Activated CD8-positive, alpha-beta memory T cell treated with anti-CD3 and anti-CD28 coated beads, Interleukin-2, amount 50 U/mL, for 24 hours (primary cell): Measurements from ENCODE around the gene KRT77.
A peak's percentile ranks its signal among the peaks of the same experiment; 100 is the strongest.
"Not testable (repeated sequence)": the region's sequence is repeated elsewhere in the genome, so short reads cannot be mapped to it uniquely, and the experiment has no call there.

Source experiments
- DNase-seq: peaks from one replicate; pipeline ENCODE4 v3.0.0-alpha.2; 2020; ENCODE audit errors: extremely low read depth

KRT77 gene

GRCh38 chr12:52703424-52703823 lies at the start of gene KRT77:
TSS of gene KRT77 (minus strand) at chr12:52703524. CDS start at chr12:52703434, 90 bp downstream.
- DNase-seq, result no peak

- DNase-seq, result no peak
These were observed 49.2 kb upstream of the KRT77 start for GRCh38 chr12:52752516-52752915.

GRCh38 chr12:52751795-52752194 lies 48.5 kb upstream of the KRT77 start:
- no peak for DNase-seq

- not testable (repeated sequence) for DNase-seq
These were observed 47.2 kb upstream of the KRT77 start for GRCh38 chr12:52750532-52750931.

- DNase-seq, result no peak
These were observed 46.5 kb upstream of the KRT77 start for GRCh38 chr12:52749827-52750226.

GRCh38 chr12:52748578-52748977 lies 45.3 kb upstream of the KRT77 start:
- DNase-seq, result no peak

- DNase-seq, result no peak
These were observed 42.2 kb upstream of the KRT77 start for GRCh38 chr12:52745554-52745953.

- no peak for DNase-seq
These were observed 41.3 kb upstream of the KRT77 start for GRCh38 chr12:52744493-52745156.

GRCh38 chr12:52742822-52743457 lies 39.6 kb upstream of the KRT77 start:
- DNase-seq, result no peak

GRCh38 chr12:52742196-52742580 lies 38.9 kb upstream of the KRT77 start:
- no peak for DNase-seq

- DNase-seq, result peak; percentile 15
These were observed 38.3 kb upstream of the KRT77 start for GRCh38 chr12:52741375-52742195.

- DNase-seq, result no peak
These were observed 37.3 kb upstream of the KRT77 start for GRCh38 chr12:52740584-52740983.

- no peak for DNase-seq
These were observed 36.6 kb upstream of the KRT77 start for GRCh38 chr12:52739963-52740362.

GRCh38 chr12:52735816-52736632 lies 32.7 kb upstream of the KRT77 start:
- no peak for DNase-seq

- no peak for DNase-seq
These were observed 31.8 kb upstream of the KRT77 start for GRCh38 chr12:52735106-52735505.

- DNase-seq, result no peak
These were observed 27.5 kb upstream of the KRT77 start for GRCh38 chr12:52730793-52731192.

- DNase-seq, result no peak
These were observed 27.1 kb upstream of the KRT77 start for GRCh38 chr12:52730383-52730782.

GRCh38 chr12:52729147-52729546 lies 25.8 kb upstream of the KRT77 start:
- DNase-seq, result no peak

GRCh38 chr12:52728374-52728773 lies 25.1 kb upstream of the KRT77 start:
- DNase-seq, result no peak

GRCh38 chr12:52727037-52727436 lies 23.7 kb upstream of the KRT77 start:
- DNase-seq, result no peak

GRCh38 chr12:52726451-52726850 lies 23.1 kb upstream of the KRT77 start:
- no peak for DNase-seq

- DNase-seq, result no peak
These were observed 21.1 kb upstream of the KRT77 start for GRCh38 chr12:52724384-52724783.
